HL-60 (cell line): Measurements from ENCODE around the gene CBX4.

Experiments used
- POLR2AphosphoS5 ChIP-seq: IDR thresholded peaks from 2 replicates; pipeline ENCODE4 v1.6.1; 2012; ENCODE audit warnings: low read depth
- REST ChIP-seq: IDR thresholded peaks from 2 replicates; pipeline ENCODE4 v1.6.1; 2012; ENCODE audit warnings: low read depth; ENCODE audit not compliant: insufficient replicate concordance

GRCh38 chr17:79799538-79800324 lies 39.5 kb downstream of the CBX4 start:
- no peak for TF ChIP-seq REST
- no peak for TF ChIP-seq POLR2AphosphoS5
